ENCODE results near the gene MS4A15. TPM values are rescaled to one million over a fixed set of nuclear protein-coding genes. Genes with fewer than 3 reads are reported as not detected.
"Not testable (repeated sequence)": the region's sequence is repeated elsewhere in the genome, so short reads cannot be mapped to it uniquely, and the experiment has no call there.

MS4A15 gene
- total RNA-seq, 4 donors from 2014 or later, result 0.54 to 1.6 TPM; not detected in 2

GRCh38 chr11:60816590-60817157, 60.0 kb downstream of the MS4A15 start:
- Histone ChIP-seq H3K4me1 (no peaks in the 10 kb centered on the region), H3K36me3 (no peaks in the 10 kb centered on the region), H3K4me3 (no peak overlapping the region), H3K27ac (no peak overlapping the region), H3K9me3 (peaks cover 0 to 10% (median 4%) of the 10 kb centered on the region in 4 donors), H3K27me3 (no peaks in the 10 kb centered on the region)
- TF ChIP-seq POLR2A (IDR thresholded peaks at IDR 0.05) (no peak), CTCF (IDR thresholded peaks at IDR 0.05) (no peak)
- DNase-seq, result no peak

- Histone ChIP-seq H3K9me3 (peaks cover 0 to 10% (median 4%) of the 10 kb centered on the region in 4 donors), H3K4me1 (no peaks in the 10 kb centered on the region), H3K36me3 (no peaks in the 10 kb centered on the region), H3K27ac (no peak overlapping the region), H3K4me3 (no peak overlapping the region), H3K27me3 (no peaks in the 10 kb centered on the region)
- DNase-seq, result no peak
- no peak for TF ChIP-seq POLR2A (IDR thresholded peaks at IDR 0.05)
- no peak for TF ChIP-seq CTCF (IDR thresholded peaks at IDR 0.05)
Measured at GRCh38 chr11:60818057-60818456, 61.4 kb downstream of the MS4A15 start.

- Histone ChIP-seq H3K9me3 (peaks cover 0 to 5% (median 0%) of the 10 kb centered on the region in 4 donors), H3K27me3 (no peaks in the 10 kb centered on the region), H3K4me1 (no peaks in the 10 kb centered on the region), H3K4me3 (no peak overlapping the region), H3K27ac (no peak overlapping the region), H3K36me3 (no peaks in the 10 kb centered on the region)
- TF ChIP-seq POLR2A (IDR thresholded peaks at IDR 0.05) (no peak), CTCF (IDR thresholded peaks at IDR 0.05) (no peak)
- DNase-seq, result no peak
Measured at GRCh38 chr11:60821827-60822599, 65.3 kb downstream of the MS4A15 start.

- H3K4me3 ChIP-seq, DNase-seq, H3K4me1 ChIP-seq, H3K9me3 ChIP-seq, H3K27ac ChIP-seq, H3K27me3 ChIP-seq, H3K36me3 ChIP-seq: not testable (repeated sequence)
Measured at GRCh38 chr11:60823745-60824306, 67.2 kb downstream of the MS4A15 start.

- no peaks in the 10 kb centered on the region for H3K9me3 ChIP-seq
- DNase-seq, result no peak
- no peaks in the 10 kb centered on the region for H3K4me1 ChIP-seq
- H3K4me3 ChIP-seq, result no peak overlapping the region
- TF ChIP-seq CTCF (IDR thresholded peaks at IDR 0.05), result no peak
- no peak for TF ChIP-seq POLR2A (IDR thresholded peaks at IDR 0.05)
- H3K36me3 ChIP-seq, result no peaks in the 10 kb centered on the region
- H3K27ac ChIP-seq, result no peak overlapping the region
- no peaks in the 10 kb centered on the region for H3K27me3 ChIP-seq
Measured at GRCh38 chr11:60825118-60825517, 68.5 kb downstream of the MS4A15 start.

GRCh38 chr11:60825790-60826189, 69.1 kb downstream of the MS4A15 start:
- no peak overlapping the region for H3K27ac ChIP-seq
- H3K4me1 ChIP-seq, result no peaks in the 10 kb centered on the region
- H3K4me3 ChIP-seq, result no peak overlapping the region
- no peaks in the 10 kb centered on the region for H3K9me3 ChIP-seq
- no peaks in the 10 kb centered on the region for H3K36me3 ChIP-seq
- DNase-seq, result no peak
- no peak for TF ChIP-seq CTCF (IDR thresholded peaks at IDR 0.05)
- TF ChIP-seq POLR2A (IDR thresholded peaks at IDR 0.05), result no peak
- no peaks in the 10 kb centered on the region for H3K27me3 ChIP-seq
